AG04450 (cell line): ENCODE measurements around the gene PDGFRA. TPM values are rescaled to one million over a fixed set of nuclear protein-coding genes. Genes with fewer than 3 reads are reported as not detected.
"Not testable (repeated sequence)": the region's sequence is repeated elsewhere in the genome, so short reads cannot be mapped to it uniquely, and the experiment has no call there.

Experiments
- CTCF ChIA-PET: fragments of 300-600, 350-600 bp; formaldehyde crosslinking; extraction: SDS; loops from one replicate; lab custom pipeline; 2022; ENCODE audit warnings: antibody characterized with exemption, inconsistent platforms; lab: Charles Lee
- POLR2A ChIA-PET: fragments of 350-600 bp; formaldehyde crosslinking; extraction: SDS; loops from one replicate; lab custom pipeline; 2021; ENCODE audit warnings: antibody characterized with exemption, inconsistent platforms; lab: Yijun Ruan, JAX
- DNase-seq: peaks from one replicate; pipeline ENCODE4 v3.0.0-alpha.2; 2011; ENCODE audit warnings: low read depth, low spot score
- H3K27ac ChIP-seq: one replicate; pipeline ENCODE4 v1.5.1; 2012; ENCODE audit warnings: low read depth, low read length, control low read depth
- H3K27me3 ChIP-seq: one replicate; pipeline ENCODE4 v1.6.0; 2012; ENCODE audit warnings: low read length; ENCODE audit not compliant: control insufficient read depth, insufficient read depth
- H3K4me3 ChIP-seq: 2 replicates; pipeline ENCODE4 v1.5.1; 2011; ENCODE audit warnings: mild to moderate bottlenecking, low read depth, low read length, control low read depth
- H3K9me3 ChIP-seq: 2 replicates; pipeline ENCODE4 v1.5.1; 2012; ENCODE audit warnings: low read length; ENCODE audit not compliant: control insufficient read depth, insufficient read depth
- CTCF ChIP-seq: IDR thresholded peaks from 2 replicates; pipeline ENCODE4 v1.5.1; 2011; ENCODE audit warnings: low read depth, low read length, control low read depth, inconsistent platforms
- polyA plus RNA-seq: library from polyadenylated mRNA; depleted of rRNA; stranded (reverse); fragments of >200 nt; gene quantifications from 2 replicates; pipeline ENCODE4 v1.2.3, GENCODE V29; 2011

PDGFRA gene
- polyA plus RNA-seq, 1 experiment, result 464 TPM

GRCh38 chr4:54322818-54323417 is 93.8 kb downstream of the PDGFRA start:
- Histone ChIP-seq H3K27me3 (peaks cover 6% of the 10 kb centered on the region), H3K4me3 (no peak overlapping the region), H3K27ac (no peak overlapping the region), H3K9me3 (peaks cover 4% of the 10 kb centered on the region; the same call in 1 of the 2 replicates)
- DNase-seq, result peak; percentile 16
- POLR2A ChIA-PET, result no interaction called here
- peak; percentile 84 for TF ChIP-seq CTCF
- CTCF ChIA-PET, result interaction anchor here (0.6 to 8.4 kb wide), 4 partner anchors 110 to 649 kb away, joined by 3 to 125 read pairs (median 30); no protein-coding TSS in a partner anchor

- POLR2A ChIA-PET, result no interaction called here
- H3K4me3 ChIP-seq, result no peak overlapping the region
- H3K27ac ChIP-seq, result no peak overlapping the region
- H3K9me3 ChIP-seq, result peaks cover under 1% of the 10 kb centered on the region; the same call in 1 of the 2 replicates
- no peak for DNase-seq
- TF ChIP-seq CTCF, result no peak
- CTCF ChIA-PET, result interaction anchor here (1.7 kb wide), 1 partner anchor 9 kb away, joined by 4 read pairs; no protein-coding TSS in a partner anchor
- peaks cover 4% of the 10 kb centered on the region for H3K27me3 ChIP-seq
Observed at GRCh38 chr4:54330896-54331295, 101.8 kb downstream of the PDGFRA start.

GRCh38 chr4:54332542-54332941 is 103.4 kb downstream of the PDGFRA start:
- ChIA-PET POLR2A (no interaction called here), CTCF (interaction anchor here (1.6 kb wide), 1 partner anchor 14 kb away, joined by 4 read pairs; no protein-coding TSS in a partner anchor)
- no peak for DNase-seq
- no peaks in the 10 kb centered on the region for H3K27me3 ChIP-seq
- H3K27ac ChIP-seq, result no peak overlapping the region
- H3K9me3 ChIP-seq, result no peaks in the 10 kb centered on the region
- H3K4me3 ChIP-seq, result no peak overlapping the region
- no peak for TF ChIP-seq CTCF

- Histone ChIP-seq H3K4me3 (no peak overlapping the region), H3K27me3 (no peaks in the 10 kb centered on the region), H3K27ac (no peak overlapping the region), H3K9me3 (no peaks in the 10 kb centered on the region)
- ChIA-PET CTCF (interaction anchor here (0.5 to 1.6 kb wide), 2 partner anchors 15 to 976 kb away, joined by 3 to 4 read pairs; no protein-coding TSS in a partner anchor), POLR2A (no interaction called here)
- TF ChIP-seq CTCF, result no peak
- DNase-seq, result no peak
Observed at GRCh38 chr4:54333657-54334056, 104.6 kb downstream of the PDGFRA start.

- DNase-seq, CTCF ChIA-PET, H3K27ac ChIP-seq, H3K4me3 ChIP-seq, POLR2A ChIA-PET, H3K9me3 ChIP-seq, H3K27me3 ChIP-seq: not testable (repeated sequence)
Observed at GRCh38 chr4:54334769-54335168, 105.7 kb downstream of the PDGFRA start.
